ENCODE results near the gene CXCR6. TPM values are rescaled to one million over a fixed set of nuclear protein-coding genes. Genes with fewer than 3 reads are reported as not detected.

Gene CXCR6
- total RNA-seq, 1 donor from 2014 or later, result not detected

DNA sequence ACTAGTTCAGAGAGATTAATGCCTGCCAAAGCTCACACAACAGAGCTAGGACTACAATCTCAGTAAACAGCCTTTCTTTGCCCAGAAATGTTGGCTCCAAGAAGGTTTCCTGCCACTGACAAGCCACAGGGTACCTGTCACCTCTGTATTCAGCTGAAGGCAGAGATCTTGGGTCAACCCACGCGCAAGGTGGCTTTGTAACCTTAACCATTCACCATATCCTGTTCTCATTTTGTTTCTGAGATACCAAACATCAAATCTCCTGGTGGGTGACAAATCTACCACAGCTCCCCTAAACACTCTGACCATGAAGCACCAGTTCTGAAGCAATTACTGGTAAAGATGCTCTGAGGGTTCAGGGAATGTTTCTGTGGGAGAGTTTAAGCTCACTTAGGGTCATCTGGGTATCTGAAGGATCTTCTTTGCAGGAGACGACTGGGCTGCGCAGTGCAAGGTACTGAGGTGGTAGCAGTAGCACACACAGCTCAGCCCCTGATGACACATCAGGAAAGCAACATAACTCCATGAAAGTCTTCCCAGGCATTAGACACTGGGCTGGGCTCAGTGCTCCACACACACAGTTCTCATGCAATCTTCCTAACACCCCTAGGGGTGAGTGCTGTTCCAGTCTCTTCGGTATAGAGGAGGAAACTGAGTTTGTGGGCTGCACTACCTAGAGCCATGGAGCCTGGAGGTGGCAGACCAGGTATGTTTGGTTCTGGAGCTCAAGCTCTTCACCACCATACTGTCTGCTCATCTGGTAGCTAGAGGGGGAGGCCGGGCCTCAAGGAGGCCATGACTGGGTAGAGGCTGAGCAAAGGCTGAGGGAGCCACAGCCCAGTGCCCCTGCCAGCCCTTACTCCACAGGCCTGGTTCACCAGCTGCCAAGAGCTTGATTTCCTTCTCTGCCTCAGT, 7.7 kb downstream of the CXCR6 start:
- Histone ChIP-seq H3K36me3 (ENCODE audit: control insufficient read depth, insufficient read depth, low read length) (no peaks in the 10 kb centered on the region), H3K4me3 (ENCODE audit: low read depth, low read length) (no peak overlapping the region), H3K27me3 (ENCODE audit: control insufficient read depth, insufficient read depth, low read length) (no peaks in the 10 kb centered on the region)
- DNase-seq (ENCODE audit: low read depth), result no peak
- TF ChIP-seq, protein P1, sequence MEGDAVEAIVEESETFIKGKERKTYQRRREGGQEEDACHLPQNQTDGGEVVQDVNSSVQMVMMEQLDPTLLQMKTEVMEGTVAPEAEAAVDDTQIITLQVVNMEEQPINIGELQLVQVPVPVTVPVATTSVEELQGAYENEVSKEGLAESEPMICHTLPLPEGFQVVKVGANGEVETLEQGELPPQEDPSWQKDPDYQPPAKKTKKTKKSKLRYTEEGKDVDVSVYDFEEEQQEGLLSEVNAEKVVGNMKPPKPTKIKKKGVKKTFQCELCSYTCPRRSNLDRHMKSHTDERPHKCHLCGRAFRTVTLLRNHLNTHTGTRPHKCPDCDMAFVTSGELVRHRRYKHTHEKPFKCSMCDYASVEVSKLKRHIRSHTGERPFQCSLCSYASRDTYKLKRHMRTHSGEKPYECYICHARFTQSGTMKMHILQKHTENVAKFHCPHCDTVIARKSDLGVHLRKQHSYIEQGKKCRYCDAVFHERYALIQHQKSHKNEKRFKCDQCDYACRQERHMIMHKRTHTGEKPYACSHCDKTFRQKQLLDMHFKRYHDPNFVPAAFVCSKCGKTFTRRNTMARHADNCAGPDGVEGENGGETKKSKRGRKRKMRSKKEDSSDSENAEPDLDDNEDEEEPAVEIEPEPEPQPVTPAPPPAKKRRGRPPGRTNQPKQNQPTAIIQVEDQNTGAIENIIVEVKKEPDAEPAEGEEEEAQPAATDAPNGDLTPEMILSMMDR (IDR thresholded peaks at IDR 0.05; ENCODE audit: insufficient read depth, low read length, poor library complexity, severe bottlenecking), result no peak

DNA sequence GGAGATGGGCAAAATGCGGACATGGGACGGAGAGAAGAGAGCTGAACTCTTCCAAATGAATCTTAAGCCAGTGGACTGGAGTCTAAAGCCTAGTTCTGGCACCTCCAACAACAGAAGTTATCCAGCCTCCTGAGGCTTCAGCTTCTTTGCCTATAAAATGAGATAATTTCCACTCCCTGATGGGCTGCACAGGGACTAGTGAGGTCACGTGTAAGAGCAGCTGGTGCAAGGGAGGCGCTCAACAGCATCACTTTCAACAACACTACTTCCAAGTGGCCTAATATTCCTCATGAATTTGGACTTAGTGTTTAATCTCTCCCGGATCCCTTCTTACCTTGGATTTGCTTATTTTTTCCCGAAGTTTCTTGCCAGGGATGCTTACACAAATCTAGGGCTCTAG, 8.7 kb downstream of the CXCR6 start:
- Histone ChIP-seq H3K27me3 (ENCODE audit: control insufficient read depth, insufficient read depth, low read length) (no peaks in the 10 kb centered on the region), H3K36me3 (ENCODE audit: control insufficient read depth, insufficient read depth, low read length) (no peaks in the 10 kb centered on the region), H3K4me3 (ENCODE audit: low read depth, low read length) (no peak overlapping the region)
- DNase-seq (ENCODE audit: low read depth), result no peak
- TF ChIP-seq, protein P1 (IDR thresholded peaks at IDR 0.05; ENCODE audit: insufficient read depth, low read length, poor library complexity, severe bottlenecking), result no peak

DNA sequence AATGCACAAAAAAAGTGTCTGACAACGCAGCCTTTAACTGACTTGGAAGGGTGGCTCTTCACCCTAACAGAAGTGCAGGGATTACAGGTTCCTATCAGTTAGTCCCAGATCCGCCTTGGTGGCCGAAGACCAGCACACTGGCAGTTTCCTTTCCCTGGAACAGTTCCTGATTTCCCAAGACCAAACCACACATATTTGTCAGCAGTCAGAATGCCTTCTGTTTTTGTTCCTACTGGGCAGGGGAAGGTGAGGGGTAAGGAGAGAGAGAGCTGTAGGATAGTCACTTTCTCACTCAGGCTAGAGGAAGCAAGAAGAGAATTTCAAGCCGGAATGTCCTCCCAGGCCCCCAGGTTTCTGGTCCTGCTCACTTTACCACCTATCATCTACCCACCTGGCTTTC, 9.2 kb downstream of the CXCR6 start:
- Histone ChIP-seq H3K27me3 (ENCODE audit: control insufficient read depth, insufficient read depth, low read length) (no peaks in the 10 kb centered on the region), H3K4me3 (ENCODE audit: low read depth, low read length) (no peak overlapping the region), H3K36me3 (ENCODE audit: control insufficient read depth, insufficient read depth, low read length) (no peaks in the 10 kb centered on the region)
- no peak for DNase-seq (ENCODE audit: low read depth)
- TF ChIP-seq, protein P1 (IDR thresholded peaks at IDR 0.05; ENCODE audit: insufficient read depth, low read length, poor library complexity, severe bottlenecking), result no peak

DNA sequence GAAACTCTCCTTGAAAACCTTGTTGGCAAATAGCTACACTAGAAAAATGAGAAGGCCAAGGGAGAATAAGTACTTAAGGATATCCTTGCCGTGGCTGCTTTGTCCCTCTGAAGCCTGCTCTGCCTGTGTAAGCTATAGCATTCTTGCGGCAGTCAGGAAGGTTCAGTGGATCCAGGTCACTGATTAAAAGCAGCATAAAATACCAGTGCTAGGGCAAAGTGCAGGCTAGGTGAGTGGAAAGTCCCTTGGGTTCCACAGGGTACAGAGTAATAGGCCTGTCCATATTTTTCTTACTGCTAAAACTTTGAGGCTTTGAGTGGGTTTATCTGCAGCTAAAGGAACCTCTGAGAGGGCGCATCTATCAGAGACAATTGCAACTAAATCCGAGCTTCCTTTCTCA, 10.3 kb downstream of the CXCR6 start:
- TF ChIP-seq, protein P1 (IDR thresholded peaks at IDR 0.05; ENCODE audit: insufficient read depth, low read length, poor library complexity, severe bottlenecking), result no peak
- Histone ChIP-seq H3K36me3 (ENCODE audit: control insufficient read depth, insufficient read depth, low read length) (peaks cover 1% of the 10 kb centered on the region), H3K4me3 (ENCODE audit: low read depth, low read length) (no peak overlapping the region), H3K27me3 (ENCODE audit: control insufficient read depth, insufficient read depth, low read length) (no peaks in the 10 kb centered on the region)
- no peak for DNase-seq (ENCODE audit: low read depth)

DNA sequence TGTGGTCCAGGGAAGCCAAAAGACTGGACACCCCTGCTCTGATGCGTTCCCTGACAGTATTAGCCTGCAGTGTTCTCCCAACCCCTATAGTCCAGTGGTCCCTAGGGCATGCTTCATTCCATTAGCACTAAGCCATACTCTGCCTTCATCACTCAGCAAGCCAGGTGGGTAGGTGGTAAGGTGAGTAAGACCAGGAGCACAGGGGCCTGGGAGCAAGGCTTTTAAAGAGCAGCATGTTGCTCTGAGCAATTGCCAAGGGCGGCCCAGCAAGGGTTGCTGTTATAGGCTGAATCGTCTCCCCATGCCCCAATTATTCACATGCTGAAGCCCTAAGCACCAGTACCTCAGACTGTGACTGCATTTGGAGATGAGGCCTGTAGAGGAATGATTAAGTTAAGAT, 11.0 kb downstream of the CXCR6 start:
- H3K4me3 ChIP-seq (ENCODE audit: low read depth, low read length), result no peak overlapping the region
- peaks cover 1% of the 10 kb centered on the region for H3K36me3 ChIP-seq (ENCODE audit: control insufficient read depth, insufficient read depth, low read length)
- H3K27me3 ChIP-seq (ENCODE audit: control insufficient read depth, insufficient read depth, low read length), result no peaks in the 10 kb centered on the region

More for the DNA sequence above, 11.0 kb downstream of the CXCR6 start:
- TF ChIP-seq, protein P1 (IDR thresholded peaks at IDR 0.05; ENCODE audit: insufficient read depth, low read length, poor library complexity, severe bottlenecking), result no peak
- DNase-seq (ENCODE audit: low read depth), result no peak

All from kidney epithelial cell (primary cell).